GM12878 (cell line): ENCODE measurements around the gene TSSC4. TPM values are rescaled to one million over a fixed set of nuclear protein-coding genes. Genes with fewer than 3 reads are reported as not detected.

Experiments used
- ATAC-seq: fragments of 200-7000 bp; cut with Tn5 transposase; 3 replicates; pipeline ENCODE4 v1.9.1; 2020; ENCODE audit warnings: mild to moderate bottlenecking, moderate library complexity
- BruUV-seq: library from RNA; stranded (reverse); fragments of 400-500 nt; replicated peaks from 2 replicates; lab custom pipeline; 2021; lab: Mats Ljungman, UMichigan
- CTCF ChIA-PET: fragments of 300-600 bp; sonication (Branson Sonifier 250); formaldehyde crosslinking; extraction: SDS; loops from one replicate; lab custom pipeline; 2021; ENCODE audit warnings: inconsistent platforms; lab: Yijun Ruan, JAX
- POLR2A ChIA-PET: fragments of 350-600 bp; formaldehyde crosslinking; extraction: SDS; loops from one replicate; lab custom pipeline; 2021; ENCODE audit warnings: inconsistent platforms; lab: Charles Lee
- RAD21 ChIA-PET: fragments of 300-600 bp; sonication (Branson Sonifier 250); formaldehyde crosslinking; loops from one replicate; lab custom pipeline; 2023; ENCODE audit warnings: antibody characterized with exemption; ENCODE audit not compliant: unreplicated experiment; lab: Charles Lee
- SMC1A ChIA-PET: fragments of 300-600 bp; sonication (Branson Sonifier 250); formaldehyde crosslinking; loops from one replicate; lab custom pipeline; 2023; ENCODE audit not compliant: unreplicated experiment, uncharacterized antibody; lab: Charles Lee
- DNase-seq: peaks from one replicate; pipeline ENCODE4 v3.0.0-alpha.2; 2011; ENCODE audit warnings: low read depth, low spot score
- FAIRE-seq: peaks from 3 replicates; lab custom pipeline; 2011; peaks lifted over from hg19 to GRCh38; lab: Jason Lieb, UNC
- H2AFZ ChIP-seq: 2 replicates; pipeline ENCODE4 v1.6.0; 2011; ENCODE audit warnings: low read depth, low read length, control low read depth; ENCODE audit not compliant: control insufficient read depth
- H3K27ac ChIP-seq: 2 replicates; pipeline ENCODE4 v1.5.1; 2011; ENCODE audit warnings: control low read depth; ENCODE audit not compliant: control insufficient read depth, insufficient read depth
- H3K27me3 ChIP-seq, 2 experiments: replicated peaks in 1 of 2; 2 replicates each; pipeline versions ENCODE4 v1.6.0 to v1.6.1; 2011; ENCODE audit warnings: low read length in 1 of 2; ENCODE audit not compliant: control insufficient read depth in 2 of 2, insufficient read depth in 2 of 2
- H3K36me3 ChIP-seq, 2 experiments: 2 replicates each; pipeline ENCODE4 v1.5.1; 2011; ENCODE audit warnings: low read length in 1 of 2; ENCODE audit not compliant: control insufficient read depth in 2 of 2, insufficient read depth in 2 of 2
- H3K4me1 ChIP-seq: 2 replicates; pipeline ENCODE4 v1.6.1; 2011; ENCODE audit warnings: mild to moderate bottlenecking, low read length, moderate library complexity, mixed read lengths; ENCODE audit not compliant: control insufficient read depth, insufficient read depth
- H3K4me2 ChIP-seq: 2 replicates; pipeline ENCODE4 v1.6.0; 2011; ENCODE audit warnings: control low read depth; ENCODE audit not compliant: control insufficient read depth, insufficient read depth
- H3K4me3 ChIP-seq: fragments of 200-600 bp; sonication (generic); 2 replicates; pipeline ENCODE4 v1.5.1; 2016
- H3K79me2 ChIP-seq: 2 replicates; pipeline ENCODE4 v1.6.0; 2011; ENCODE audit warnings: low read length; ENCODE audit not compliant: control insufficient read depth, insufficient read depth
- H3K9ac ChIP-seq: 2 replicates; pipeline ENCODE4 v1.8.0; 2011; ENCODE audit warnings: low read length, control low read depth, mixed read lengths; ENCODE audit not compliant: control insufficient read depth, insufficient read depth
- H3K9me3 ChIP-seq: replicated peaks from 3 replicates; pipeline ENCODE4 v1.5.1; 2011; ENCODE audit warnings: mild to moderate bottlenecking, low read length; ENCODE audit not compliant: control insufficient read depth, insufficient read depth
- H4K20me1 ChIP-seq: 2 replicates; pipeline ENCODE4 v1.6.0; 2011; ENCODE audit not compliant: control insufficient read depth, insufficient read depth
- ATF3 ChIP-seq: IDR thresholded peaks from 2 replicates; pipeline ENCODE4 v1.6.1; 2011; ENCODE audit warnings: low read depth, mild to moderate bottlenecking, low read length, moderate library complexity, borderline replicate concordance; ENCODE audit errors: extremely low read depth
- BHLHE40 ChIP-seq, 2 experiments: fragments of 450-650 bp in 1 of 2; IDR thresholded peaks; 2 replicates each; pipeline ENCODE4 v1.6.1; 2011 to 2017; ENCODE audit warnings: low read depth in 2 of 2, borderline replicate concordance in 1 of 2, improper control_type of control experiment in 1 of 2, low read length in 1 of 2, mild to moderate bottlenecking in 1 of 2
- FOXK2 ChIP-seq: fragments of 450-650 bp; IDR thresholded peaks from 2 replicates; pipeline ENCODE4 v1.6.1; 2017; ENCODE audit warnings: mild to moderate bottlenecking, moderate library complexity
- GABPA ChIP-seq: IDR thresholded peaks from 2 replicates; pipeline ENCODE4 v1.6.1; 2014; ENCODE audit warnings: antibody characterized with exemption, low read depth, mild to moderate bottlenecking, inconsistent platforms
- IKZF2 ChIP-seq, 2 experiments: fragments of 450-650 bp; IDR thresholded peaks; 2 replicates each; pipeline ENCODE4 v1.6.1; 2017; ENCODE audit warnings: mild to moderate bottlenecking in 2 of 2, moderate library complexity in 2 of 2
- IRF3 ChIP-seq: fragments of 450-650 bp; IDR thresholded peaks from 2 replicates; pipeline ENCODE4 v1.6.1; 2014; ENCODE audit warnings: mild to moderate bottlenecking
- IRF5 ChIP-seq: fragments of 450-650 bp; IDR thresholded peaks from 2 replicates; pipeline ENCODE4 v1.6.1; 2017; ENCODE audit warnings: borderline replicate concordance
- MYB ChIP-seq: fragments of 150-350 bp; IDR thresholded peaks from 2 replicates; pipeline ENCODE4 v1.6.1; 2014; ENCODE audit warnings: mild to moderate bottlenecking, low read depth, low read length, borderline replicate concordance
- NFYA ChIP-seq: IDR thresholded peaks from 2 replicates; pipeline ENCODE4 v1.6.1; 2011; ENCODE audit warnings: low read depth, mild to moderate bottlenecking, low read length, improper control_type of control experiment, borderline replicate concordance
- NRF1 ChIP-seq: conservative IDR thresholded peaks from 2 replicates; pipeline ENCODE4 v1.6.1; 2011; ENCODE audit warnings: mild to moderate bottlenecking, low read depth, low read length, improper control_type of control experiment
- RBBP5 ChIP-seq: fragments of 200-600 bp; sonication (generic); conservative IDR thresholded peaks from 2 replicates; pipeline ENCODE4 v1.6.1; 2016
- SMAD1 ChIP-seq: fragments of 450-650 bp; IDR thresholded peaks from 2 replicates; pipeline ENCODE4 v1.6.1; 2018; ENCODE audit warnings: mild to moderate bottlenecking, low read depth; ENCODE audit not compliant: partially characterized antibody
- STAT1 ChIP-seq: fragments of 450-650 bp; conservative IDR thresholded peaks from 2 replicates; pipeline ENCODE4 v1.6.1; 2014; ENCODE audit warnings: antibody characterized with exemption, mild to moderate bottlenecking
- TAF1 ChIP-seq: IDR thresholded peaks from 2 replicates; pipeline ENCODE4 v1.6.1; 2011; ENCODE audit warnings: mild to moderate bottlenecking, low read depth, low read length, borderline replicate concordance
- TARDBP ChIP-seq: IDR thresholded peaks from 2 replicates; pipeline ENCODE4 v1.6.1; 2016; ENCODE audit warnings: borderline replicate concordance
- TCF7 ChIP-seq: IDR thresholded peaks from 2 replicates; pipeline ENCODE4 v1.6.1; 2014; ENCODE audit warnings: antibody characterized with exemption, borderline replicate concordance
- USF1 ChIP-seq: IDR thresholded peaks from 2 replicates; pipeline ENCODE4 v1.6.1; 2011; ENCODE audit warnings: borderline replicate concordance, low read depth, mild to moderate bottlenecking, moderate library complexity, mixed read lengths, low read length; ENCODE audit not compliant: insufficient read depth; ENCODE audit errors: extremely low read length
- USF2 ChIP-seq: IDR thresholded peaks from 2 replicates; pipeline ENCODE4 v1.6.1; 2011; ENCODE audit warnings: low read depth, low read length, improper control_type of control experiment, borderline replicate concordance
- ZBED1 ChIP-seq: IDR thresholded peaks from 2 replicates; pipeline ENCODE4 v1.6.1; 2016; ENCODE audit warnings: borderline replicate concordance
- ZSCAN29 ChIP-seq: fragments of 450-650 bp; IDR thresholded peaks from 2 replicates; pipeline ENCODE4 v1.6.1; 2017; ENCODE audit warnings: mild to moderate bottlenecking, moderate library complexity
- WGBS: methylation state at CpG from one replicate; pipeline ENCODE4 v1.1.6; 2016; ENCODE audit warnings: low lambda C conversion rate; ENCODE audit not compliant: insufficient replicate concordance, insufficient coverage; ENCODE audit errors: missing lambda C conversion rate; 5-methylcytosine and 5-hydroxymethylcytosine counted together
- in situ Hi-C: fragments of 300-500 bp; cut with MboI; formaldehyde crosslinking; loops from 9 replicates; pipeline ENCODE4 v1.14.3; 2018; ENCODE audit warnings: mixed read lengths
- intact Hi-C: fragments of 100-400 bp; cut with micrococcal nuclease; formaldehyde crosslinking; loops from one replicate; pipeline ENCODE4 v1.14.2; 2022; ENCODE audit not compliant: unreplicated experiment
- polyA plus RNA-seq, 11 experiments: library from polyadenylated mRNA; depleted of rRNA in 4 of 11; unstranded in 6 of 11; stranded (reverse) in 5 of 11; fragments of >200 nt; fragmentation: Nextera tagmentation in 4 of 11; fragmentation: Illumina TruSeq in 1 of 11; extraction: Ambion mirVana in 4 of 11; extraction: Trizol in 1 of 11; gene quantifications; 1 replicate in 1 of 11; 2 replicates in 10 of 11; pipeline versions ENCODE4 v1.2.1 to v1.2.3, GENCODE V29; 2011 to 2016; ENCODE audit warnings: inconsistent platforms in 2 of 11, missing spikeins in 2 of 11, low read depth in 1 of 11
- total RNA-seq, 4 experiments: library from RNA; depleted of rRNA in 3 of 4; stranded (reverse); fragments of >200 nt in 3 of 4; fragmentation: Illumina TruSeq in 1 of 4; extraction: Trizol in 1 of 4; gene quantifications; 2 replicates each; pipeline versions ENCODE4 v1.2.1 to v1.2.3, GENCODE V29; 2013 to 2021

Gene TSSC4
- total and polyA plus RNA-seq, 10 of the 15 experiments (the other 5 are each of a cell fraction or from before 2014, with no cell fraction given) = 0.69 to 70.1 (median 25.7) TPM

- RAD21 ChIA-PET = interaction anchor here (7.3 kb wide), 1 partner anchor 118 kb away, joined by 187 read pairs; the partner anchor contains the start of genes C11orf21 and TSPAN32
- POLR2A ChIA-PET = no interaction called here
- no peaks in the 10 kb centered on the region for H4K20me1 ChIP-seq
- no peaks in the 10 kb centered on the region for H3K9me3 ChIP-seq
- WGBS = 76% methylated on average over 15 of the region's 17 CpGs
- SMC1A ChIA-PET = no interaction called here
- H3K79me2 ChIP-seq = no peaks in the 10 kb centered on the region
- DNase-seq (no peak), ATAC-seq (no peak), FAIRE-seq (no peak)
- no peaks in the 10 kb centered on the region for H3K27me3 ChIP-seq
- in situ Hi-C loops = no loop called here
- H3K36me3 ChIP-seq = no peaks in the 10 kb centered on the region
- CTCF ChIA-PET = interaction anchor here (1.7 to 9.5 kb wide), 3 partner anchors 112 to 228 kb away, joined by 8 to 271 read pairs (median 19); partner anchors contain the start of genes C11orf21 and TSPAN32
- H3K4me1 ChIP-seq = no peaks in the 10 kb centered on the region
- H3K4me3 ChIP-seq = no peak overlapping the region
- TF ChIP-seq NRF1 (no peak), ATF3 (no peak), TARDBP (no peak), IRF5 (no peak), TCF7 (no peak), BHLHE40 (IDR thresholded peaks at IDR 0.05; ENCODE audit: borderline replicate concordance in 1 of 2, low read depth in 2 of 2, low read length in 1 of 2) (no peak), RBBP5 (no peak), USF1 (no peak), FOXK2 (no peak), USF2 (no peak), TAF1 (no peak), MYB (no peak), IKZF2 (IDR thresholded peaks at IDR 0.05) (no peak), ZBED1 (no peak), GABPA (no peak), NFYA (no peak), IRF3 (no peak), SMAD1 (no peak), ZSCAN29 (no peak), STAT1 (no peak)
- no peak overlapping the region for H3K9ac ChIP-seq
- no TSS peak for BruUV-seq
- H3K27ac ChIP-seq = no peak overlapping the region
- no peak overlapping the region for H2AFZ ChIP-seq
- intact Hi-C loops = loop anchor here (10.0 kb wide), 1 partner anchor 63 kb away; no protein-coding TSS in a partner anchor
- H3K4me2 ChIP-seq = no peak overlapping the region
Measured at GRCh38 chr11:2421996-2422395, 21.4 kb downstream of the TSSC4 start.
